HG02623 (cell line): Measurements from ENCODE around the gene TIMM21.

ENCODE experiments used
- ATAC-seq: cut with Tn5 transposase; IDR thresholded peaks from one replicate; pipeline ENCODE4 v1.9.1; 2021; ENCODE audit warnings: moderate library complexity; ENCODE audit not compliant: unreplicated experiment

TIMM21 gene

GRCh38 chr18:74146756-74147155, 1.6 kb upstream of the TIMM21 start:
- no peak for ATAC-seq

- ATAC-seq: no peak
These were observed 888 bp upstream of the TIMM21 start for GRCh38 chr18:74147491-74147778.

GRCh38 chr18:74148543-74149070, 284 bp downstream of the TIMM21 start:
- ATAC-seq: peak; percentile 7

GRCh38 chr18:74149878-74150277, 1.6 kb downstream of the TIMM21 start:
- no peak for ATAC-seq

- no peak for ATAC-seq
These were observed 3.9 kb downstream of the TIMM21 start for GRCh38 chr18:74152270-74152669.

- ATAC-seq: no peak
These were observed 4.5 kb downstream of the TIMM21 start for GRCh38 chr18:74152857-74153256.

GRCh38 chr18:74153377-74153776, 5.1 kb downstream of the TIMM21 start:
- ATAC-seq: no peak

- ATAC-seq: no peak
These were observed 5.5 kb downstream of the TIMM21 start for GRCh38 chr18:74153793-74154192.

- no peak for ATAC-seq
These were observed 6.4 kb downstream of the TIMM21 start for GRCh38 chr18:74154716-74155115.

GRCh38 chr18:74155276-74155675, 7.0 kb downstream of the TIMM21 start:
- ATAC-seq: no peak

GRCh38 chr18:74163019-74163660, 14.8 kb downstream of the TIMM21 start:
- ATAC-seq: no peak

- ATAC-seq: no peak
These were observed 18.1 kb downstream of the TIMM21 start for GRCh38 chr18:74166386-74166785.

- peak; percentile 90 for ATAC-seq
These were observed 23.7 kb downstream of the TIMM21 start for GRCh38 chr18:74171910-74172606.

GRCh38 chr18:74172697-74173433, 24.5 kb downstream of the TIMM21 start:
- ATAC-seq: no peak

- ATAC-seq: no peak
These were observed 25.1 kb downstream of the TIMM21 start for GRCh38 chr18:74173434-74173750.

- no peak for ATAC-seq
These were observed 27.3 kb downstream of the TIMM21 start for GRCh38 chr18:74175658-74176057.

GRCh38 chr18:74178884-74179283, 30.6 kb downstream of the TIMM21 start:
- ATAC-seq: no peak

GRCh38 chr18:74179623-74180199, 31.4 kb downstream of the TIMM21 start:
- ATAC-seq: no peak

- no peak for ATAC-seq
These were observed 34.0 kb downstream of the TIMM21 start for GRCh38 chr18:74182335-74182734.

GRCh38 chr18:74183130-74183529, 34.8 kb downstream of the TIMM21 start:
- no peak for ATAC-seq

- no peak for ATAC-seq
These were observed 36.6 kb downstream of the TIMM21 start for GRCh38 chr18:74184875-74185274.

GRCh38 chr18:74185860-74186259, 37.5 kb downstream of the TIMM21 start:
- no peak for ATAC-seq
